Diencephalon (tissue), 1 donor: ENCODE results near the gene WDR43. TPM values are rescaled to one million over a fixed set of nuclear protein-coding genes. Genes with fewer than 3 reads are reported as not detected.

Source experiments
- small RNA-seq: library from RNA; depleted of rRNA; stranded (forward); fragments of <200 nt; gene quantifications from one replicate; pipeline ENCODE3, GENCODE V24; 2014
- total RNA-seq: library from RNA; depleted of rRNA; stranded (reverse); fragments of >200 nt; gene quantifications from one replicate; pipeline ENCODE4 v1.2.3, GENCODE V29; 2014

The WDR43 gene, protein sequence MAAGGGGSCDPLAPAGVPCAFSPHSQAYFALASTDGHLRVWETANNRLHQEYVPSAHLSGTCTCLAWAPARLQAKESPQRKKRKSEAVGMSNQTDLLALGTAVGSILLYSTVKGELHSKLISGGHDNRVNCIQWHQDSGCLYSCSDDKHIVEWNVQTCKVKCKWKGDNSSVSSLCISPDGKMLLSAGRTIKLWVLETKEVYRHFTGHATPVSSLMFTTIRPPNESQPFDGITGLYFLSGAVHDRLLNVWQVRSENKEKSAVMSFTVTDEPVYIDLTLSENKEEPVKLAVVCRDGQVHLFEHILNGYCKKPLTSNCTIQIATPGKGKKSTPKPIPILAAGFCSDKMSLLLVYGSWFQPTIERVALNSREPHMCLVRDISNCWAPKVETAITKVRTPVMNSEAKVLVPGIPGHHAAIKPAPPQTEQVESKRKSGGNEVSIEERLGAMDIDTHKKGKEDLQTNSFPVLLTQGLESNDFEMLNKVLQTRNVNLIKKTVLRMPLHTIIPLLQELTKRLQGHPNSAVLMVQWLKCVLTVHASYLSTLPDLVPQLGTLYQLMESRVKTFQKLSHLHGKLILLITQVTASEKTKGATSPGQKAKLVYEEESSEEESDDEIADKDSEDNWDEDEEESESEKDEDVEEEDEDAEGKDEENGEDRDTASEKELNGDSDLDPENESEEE
- 55.4 TPM for total RNA-seq

DNA sequence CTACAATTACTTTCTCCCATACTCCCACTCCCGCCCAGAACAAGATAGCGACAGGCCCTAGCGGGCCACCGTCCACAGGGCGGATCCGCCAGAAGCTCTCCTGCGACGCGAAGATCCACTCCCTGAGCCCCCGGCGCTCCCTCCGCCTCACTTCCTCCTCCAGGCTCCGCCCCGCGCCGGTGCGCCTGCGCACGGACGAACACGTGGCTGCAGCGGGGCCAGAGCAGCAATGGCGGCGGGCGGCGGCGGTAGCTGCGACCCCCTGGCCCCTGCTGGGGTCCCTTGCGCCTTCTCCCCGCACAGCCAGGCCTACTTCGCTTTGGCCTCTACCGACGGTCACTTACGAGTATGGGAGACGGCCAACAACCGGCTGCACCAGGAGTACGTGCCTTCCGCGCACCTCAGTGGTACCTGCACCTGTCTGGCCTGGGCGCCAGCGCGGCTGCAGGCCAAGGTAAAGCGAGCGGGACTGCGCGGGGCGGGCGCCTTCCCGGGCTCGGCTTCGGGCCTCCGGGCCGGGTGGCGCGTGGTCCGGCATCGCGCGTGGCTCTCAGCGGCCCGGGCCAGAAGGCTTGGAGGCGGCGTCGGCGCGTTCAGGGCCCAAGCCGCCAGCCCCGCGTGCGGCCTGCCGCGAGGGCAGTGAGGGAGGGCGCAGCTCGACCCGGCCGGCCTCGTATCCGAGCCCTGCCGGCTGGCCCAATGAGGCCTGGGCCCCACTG, at the start of gene WDR43:
Gene WDR43, plus strand, starts transcription at position 198 of the 719 bp plus-strand sequence. Its CDS starts 32 bp downstream, at position 230.

GRCh38 chr2:28870146-28870891, 24.1 kb upstream of the WDR43 start, which contains the start of gene TRMT61B:
Gene TRMT61B, minus strand, starts transcription at chr2:28870309. Its CDS starts 32 bp downstream, at chr2:28870277.

GRCh38 chr2:28981016-28981441, 86.6 kb downstream of the WDR43 start, which contains the start of gene TOGARAM2:
Gene TOGARAM2, plus strand, starts transcription at chr2:28981298. Its CDS starts 13,537 bp downstream, at chr2:28994835.

Small RNA genes within 50 kb of the gene (small RNA-seq; reads per million reads assigned to genes)
- not detected for gene RF00019
- gene SNORD53: 12.6 reads per million, percentile 94 among the genes with 10 or more reads in this experiment
- 3,457 reads per million, percentile 99 among the genes with 10 or more reads in this experiment for gene SNORD53B
- gene SNORD92: 430 reads per million, percentile 98 among the genes with 10 or more reads in this experiment

Other genes starting within 250 kb of the WDR43 start
- gene PPP1CB, start 142.8 kb upstream of the WDR43 start, total RNA-seq: 370 TPM
- gene SPDYA, start 83.8 kb upstream of the WDR43 start, total RNA-seq: 1.2 TPM
- gene TRMT61B, start 24.4 kb upstream of the WDR43 start, total RNA-seq: 25.6 TPM
- gene TOGARAM2, start 86.6 kb downstream of the WDR43 start, total RNA-seq: 2.3 TPM
- 0.23 TPM for gene PCARE, start 179.9 kb downstream of the WDR43 start, total RNA-seq
- gene CLIP4, start 220.7 kb downstream of the WDR43 start, total RNA-seq: 38.8 TPM